Peyer's patch (tissue), 4 donors: ENCODE results near the gene CDC23.

ENCODE experiments used
- CTCF ChIP-seq, 6 experiments: fragments of 450-650 bp in 4 of 6; fragments of 200-600 bp in 2 of 6; sonication (generic) in 1 of 6; IDR thresholded peaks; one replicate each; pipeline ENCODE4 v1.5.1; 2017 to 2019; ENCODE audit warnings: antibody characterized with exemption in 6 of 6, mild to moderate bottlenecking in 3 of 6, moderate library complexity in 1 of 6
- POLR2A ChIP-seq, 2 donors: fragments of 450-650 bp; IDR thresholded peaks; one replicate each; pipeline ENCODE4 v1.5.1; 2017; ENCODE audit warnings: antibody characterized with exemption in 2 of 2, mild to moderate bottlenecking in 2 of 2, moderate library complexity in 2 of 2

- TF ChIP-seq CTCF (IDR thresholded peaks at IDR 0.05) (no peak), POLR2A (IDR thresholded peaks at IDR 0.05) (no peak)
Measured at GRCh38 chr5:138192826-138193225, 20.3 kb downstream of the CDC23 start.
